Subcutaneous abdominal adipose tissue (tissue), 5 donors: ENCODE data around the gene GALNTL6.
"Not testable (repeated sequence)": the region's sequence is repeated elsewhere in the genome, so short reads cannot be mapped to it uniquely, and the experiment has no call there.

Source experiments
- H3K27ac ChIP-seq: one replicate; pipeline ENCODE4 v1.7.0; 2013; ENCODE audit warnings: low read depth, mild to moderate bottlenecking, inconsistent platforms, low read length, moderate library complexity
- H3K27me3 ChIP-seq, 5 donors: one replicate each; pipeline ENCODE4 v1.7.0; 2013; ENCODE audit warnings: low read length in 5 of 5, inconsistent platforms in 1 of 5; ENCODE audit not compliant: control insufficient read depth in 5 of 5, insufficient read depth in 4 of 5
- H3K36me3 ChIP-seq, 5 donors: one replicate each; pipeline ENCODE4 v1.7.0; 2013; ENCODE audit warnings: low read length in 5 of 5; ENCODE audit not compliant: control insufficient read depth in 5 of 5, insufficient read depth in 5 of 5
- H3K4me1 ChIP-seq, 5 donors: one replicate each; pipeline ENCODE4 v1.7.0; 2013; ENCODE audit warnings: low read length in 5 of 5, mild to moderate bottlenecking in 3 of 5, moderate library complexity in 1 of 5; ENCODE audit not compliant: control insufficient read depth in 5 of 5, insufficient read depth in 5 of 5
- H3K4me3 ChIP-seq, 5 donors: one replicate each; pipeline ENCODE4 v1.7.0; 2013; ENCODE audit warnings: low read length in 5 of 5, low read depth in 1 of 5
- H3K9ac ChIP-seq, 5 donors: one replicate each; pipeline ENCODE4 v1.7.0; 2013; ENCODE audit warnings: low read length in 5 of 5, mild to moderate bottlenecking in 4 of 5, moderate library complexity in 3 of 5
- H3K9me3 ChIP-seq, 5 donors: one replicate each; pipeline ENCODE4 v1.7.0; 2013; ENCODE audit warnings: low read length in 5 of 5; ENCODE audit not compliant: control insufficient read depth in 5 of 5
- donor health status: healthy.
- donor health status: healthy.
- donor health status: healthy.
- donor health status: healthy.
- donor health status: healthy.

Gene GALNTL6

DNA sequence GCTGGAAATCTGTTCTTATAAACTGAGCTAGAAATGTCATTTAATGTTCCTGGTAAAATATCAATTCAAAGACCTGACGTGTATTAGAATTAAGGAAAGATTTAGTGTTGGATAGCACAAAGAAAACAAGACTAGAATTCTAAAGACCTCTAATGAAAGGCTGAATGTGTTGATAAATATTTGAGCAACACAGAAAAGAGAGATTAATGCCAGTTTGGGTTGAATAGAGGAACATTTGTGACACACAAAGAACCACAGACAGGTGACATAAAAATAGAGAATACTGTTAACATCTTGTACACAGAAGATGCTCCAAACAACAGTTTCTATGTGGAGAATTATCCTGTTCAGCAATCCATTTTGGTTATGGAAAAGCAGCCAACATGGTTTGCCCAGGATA is 1133.3 kb downstream of the GALNTL6 start:
- Histone ChIP-seq H3K9ac (no peak overlapping the region), H3K4me1 (no peaks in the 10 kb centered on the region)

DNA sequence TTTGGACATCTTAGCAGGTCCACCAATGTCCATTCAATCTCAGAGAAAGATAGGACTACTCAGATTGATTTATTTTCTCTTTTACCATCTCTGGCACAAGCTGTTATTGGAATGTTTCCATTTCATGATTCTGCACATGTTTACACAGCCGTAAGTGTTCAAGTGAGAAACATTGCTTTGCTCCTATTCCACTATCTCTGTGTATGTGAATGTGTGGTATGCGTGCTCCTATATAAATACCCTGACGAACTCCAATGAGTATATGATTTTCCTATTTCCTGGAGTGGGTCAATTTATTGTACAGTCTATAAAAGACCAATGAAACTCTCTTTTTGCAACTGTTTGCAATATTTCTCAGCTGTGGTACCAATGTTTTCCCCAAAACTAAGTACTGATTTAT is 1134.4 kb downstream of the GALNTL6 start:
- Histone ChIP-seq H3K4me3 (no peak overlapping the region), H3K9me3 (no peaks in the 10 kb centered on the region), H3K4me1 (no peaks in the 10 kb centered on the region), H3K9ac (no peak overlapping the region), H3K27me3 (no peaks in the 10 kb centered on the region), H3K27ac (no peak overlapping the region), H3K36me3 (no peaks in the 10 kb centered on the region)

More for the DNA sequence above, 1133.3 kb downstream of the GALNTL6 start:
- H3K4me3 ChIP-seq = no peak overlapping the region
- no peaks in the 10 kb centered on the region for H3K36me3 ChIP-seq
- H3K27ac ChIP-seq = no peak overlapping the region
- no peaks in the 10 kb centered on the region for H3K27me3 ChIP-seq
- H3K9me3 ChIP-seq = no peaks in the 10 kb centered on the region

- Histone ChIP-seq H3K4me1 (no peaks in the 10 kb centered on the region), H3K9me3 (no peaks in the 10 kb centered on the region), H3K27ac (no peak overlapping the region), H3K9ac (no peak overlapping the region), H3K4me3 (no peak overlapping the region), H3K36me3 (no peaks in the 10 kb centered on the region), H3K27me3 (no peaks in the 10 kb centered on the region)
These were observed 1137.8 kb downstream of the GALNTL6 start for GRCh38 chr4:172950990-172951389.

GRCh38 chr4:172951679-172952451 is 1138.7 kb downstream of the GALNTL6 start:
- no peak overlapping the region for H3K9ac ChIP-seq
- H3K27me3 ChIP-seq = no peaks in the 10 kb centered on the region
- no peaks in the 10 kb centered on the region for H3K9me3 ChIP-seq
- H3K4me3 ChIP-seq = no peak overlapping the region
- H3K27ac ChIP-seq = no peak overlapping the region
- H3K36me3 ChIP-seq = no peaks in the 10 kb centered on the region
- no peaks in the 10 kb centered on the region for H3K4me1 ChIP-seq

DNA sequence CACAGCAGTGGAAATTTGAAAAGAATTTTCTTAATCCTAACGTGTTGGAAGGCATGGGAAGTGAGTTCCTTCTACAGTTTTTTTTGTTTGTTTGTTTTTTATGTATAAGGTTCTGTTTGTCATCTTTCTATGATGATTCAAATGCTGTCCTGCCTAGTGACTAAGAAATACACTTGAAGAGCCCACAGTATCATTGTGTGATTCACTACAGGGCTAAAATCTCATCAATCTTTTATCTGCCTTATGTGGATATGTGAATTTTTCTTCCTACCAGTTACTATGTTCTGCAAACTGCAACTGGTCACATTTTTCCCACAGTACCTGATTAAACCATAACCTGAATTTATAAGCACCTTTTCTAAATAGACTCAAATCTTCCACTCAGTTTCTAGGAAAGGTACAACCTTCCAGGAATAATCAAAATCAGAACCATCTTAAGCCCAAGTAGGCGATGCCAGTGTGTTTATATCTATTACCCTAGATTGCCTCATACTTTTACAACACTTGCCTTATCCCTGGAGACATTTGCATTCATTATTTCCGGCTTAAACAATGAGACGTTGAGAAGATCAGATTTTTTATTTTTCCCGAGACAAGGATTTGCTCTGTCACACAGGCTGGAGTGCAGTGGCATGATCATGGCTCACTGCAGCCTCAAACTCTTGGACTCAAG is 1140.8 kb downstream of the GALNTL6 start:
- H3K9me3 ChIP-seq = no peaks in the 10 kb centered on the region
- H3K27me3 ChIP-seq = no peaks in the 10 kb centered on the region
- H3K27ac ChIP-seq = no peak overlapping the region
- no peak overlapping the region for H3K4me3 ChIP-seq
- no peaks in the 10 kb centered on the region for H3K4me1 ChIP-seq
- no peak overlapping the region for H3K9ac ChIP-seq
- no peaks in the 10 kb centered on the region for H3K36me3 ChIP-seq

DNA sequence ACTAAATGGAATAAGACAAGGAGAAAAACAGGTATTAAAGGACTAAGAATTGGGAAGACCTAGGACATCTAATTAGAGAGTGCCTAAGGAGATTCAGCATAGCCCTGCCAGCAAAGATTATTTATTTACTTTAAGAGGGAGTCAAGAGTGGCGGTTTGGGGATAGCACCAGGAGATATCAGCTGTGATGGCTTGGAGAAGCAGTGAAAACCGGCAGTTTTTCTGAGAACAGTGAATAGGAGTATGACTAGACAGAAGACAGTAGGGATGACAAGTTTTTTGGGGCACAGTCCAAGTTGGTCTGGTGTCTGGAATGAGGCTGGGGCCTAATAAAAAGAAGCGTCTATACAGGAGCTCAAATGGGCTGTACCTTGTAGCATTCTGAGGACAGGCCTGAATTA is 1143.1 kb downstream of the GALNTL6 start:
- not testable (repeated sequence) for H3K9me3 ChIP-seq, H3K9ac ChIP-seq, H3K27ac ChIP-seq, H3K4me1 ChIP-seq, H3K36me3 ChIP-seq, H3K4me3 ChIP-seq, H3K27me3 ChIP-seq

GRCh38 chr4:172957216-172957615 is 1144.0 kb downstream of the GALNTL6 start:
- Histone ChIP-seq H3K9me3 (no peaks in the 10 kb centered on the region), H3K27ac (no peak overlapping the region), H3K4me1 (no peaks in the 10 kb centered on the region), H3K36me3 (no peaks in the 10 kb centered on the region), H3K27me3 (no peaks in the 10 kb centered on the region), H3K4me3 (no peak overlapping the region), H3K9ac (no peak overlapping the region)

GRCh38 chr4:172962564-172963353 is 1149.6 kb downstream of the GALNTL6 start:
- Histone ChIP-seq H3K36me3 (no peaks in the 10 kb centered on the region), H3K27me3 (peaks cover 0 to 3% (median 0%) of the 10 kb centered on the region in 5 donors), H3K9me3 (no peaks in the 10 kb centered on the region), H3K4me3 (no peak overlapping the region), H3K4me1 (no peaks in the 10 kb centered on the region), H3K9ac (no peak overlapping the region), H3K27ac (no peak overlapping the region)

DNA sequence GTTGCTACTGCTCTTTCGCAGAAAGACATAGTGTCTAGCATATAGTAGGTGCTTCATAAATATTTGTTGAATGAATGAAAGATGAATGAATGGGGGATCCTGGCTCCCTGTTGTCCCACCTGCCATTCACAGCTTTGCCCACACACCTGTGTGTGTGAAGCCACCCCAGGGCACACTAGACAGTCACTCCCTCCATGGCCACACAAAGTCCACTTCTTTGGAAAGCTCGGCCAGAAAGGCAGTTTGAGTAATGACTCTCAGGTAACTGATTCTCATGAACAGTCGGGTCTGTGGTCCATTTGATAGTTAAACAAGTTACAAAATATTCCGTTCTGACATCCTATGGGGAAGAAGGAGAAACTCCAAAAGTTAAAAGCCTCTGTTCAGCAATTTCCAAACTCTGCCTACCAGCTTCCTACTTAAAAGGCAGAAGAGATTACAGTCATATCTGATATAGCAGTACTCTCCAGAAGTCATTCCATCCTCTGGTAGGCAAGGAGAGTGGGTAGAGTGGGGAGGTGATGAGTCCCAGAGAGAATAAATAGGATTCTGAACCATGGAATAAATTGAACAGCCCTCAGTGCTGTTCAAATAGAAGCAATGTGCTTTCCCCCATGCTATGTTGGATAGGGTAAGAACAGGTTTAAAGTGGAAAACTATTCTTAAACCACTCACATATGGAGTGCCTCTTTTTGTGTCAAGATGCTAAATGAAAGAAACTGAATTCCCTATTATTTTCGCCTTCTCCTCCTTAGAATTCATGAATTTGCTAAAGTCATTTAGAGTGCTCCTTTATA is 1150.5 kb downstream of the GALNTL6 start:
- no peaks in the 10 kb centered on the region for H3K36me3 ChIP-seq
- H3K9me3 ChIP-seq = peaks cover 0 to 4% (median 0%) of the 10 kb centered on the region in 5 donors
- no peaks in the 10 kb centered on the region for H3K4me1 ChIP-seq
- no peak overlapping the region for H3K4me3 ChIP-seq
- H3K9ac ChIP-seq = no peak overlapping the region
- H3K27ac ChIP-seq = no peak overlapping the region
- H3K27me3 ChIP-seq = peaks cover 0 to 3% (median 0%) of the 10 kb centered on the region in 5 donors
